ENCODE results near the gene THRA. TPM values are rescaled to one million over a fixed set of nuclear protein-coding genes. Genes with fewer than 3 reads are reported as not detected.

THRA gene
- total RNA-seq, 1 donor from 2014 or later = 37.0 TPM

GRCh38 chr17:40093005-40093579 lies 30.3 kb downstream of the THRA start:
- H3K27me3 Mint-ChIP-seq = no peaks in the 10 kb centered on the region
- no peak for DNase-seq (ENCODE audit: extremely low spot score, unreplicated experiment)
- no peak overlapping the region for H3K4me3 Mint-ChIP-seq
- TF ChIP-seq CTCF (conservative IDR thresholded peaks at IDR 0.05) = no peak
- no peaks in the 10 kb centered on the region for H3K9me3 Mint-ChIP-seq
- peaks cover 10% of the 10 kb centered on the region for H3K36me3 Mint-ChIP-seq
- no peak overlapping the region for H3K27ac Mint-ChIP-seq
- peaks cover 16% of the 10 kb centered on the region for H3K4me1 Mint-ChIP-seq (ENCODE audit: unreplicated experiment)

GRCh38 chr17:40093580-40094201 lies 30.9 kb downstream of the THRA start:
- H3K27me3 Mint-ChIP-seq = peaks cover 2% of the 10 kb centered on the region
- no peak overlapping the region for H3K4me3 Mint-ChIP-seq
- peaks cover 10% of the 10 kb centered on the region for H3K36me3 Mint-ChIP-seq
- peaks cover 22% of the 10 kb centered on the region for H3K4me1 Mint-ChIP-seq (ENCODE audit: unreplicated experiment)
- TF ChIP-seq CTCF (conservative IDR thresholded peaks at IDR 0.05) = no peak
- no peak for DNase-seq (ENCODE audit: extremely low spot score, unreplicated experiment)
- peak overlapping the region; percentile 41 for H3K27ac Mint-ChIP-seq
- no peaks in the 10 kb centered on the region for H3K9me3 Mint-ChIP-seq

GRCh38 chr17:40094874-40095273 lies 32.1 kb downstream of the THRA start:
- Mint-ChIP-seq H3K9me3 (no peaks in the 10 kb centered on the region), H3K27me3 (peaks cover 3% of the 10 kb centered on the region), H3K36me3 (peaks cover 7% of the 10 kb centered on the region), H3K4me1 (ENCODE audit: unreplicated experiment) (peaks cover 21% of the 10 kb centered on the region), H3K27ac (no peak overlapping the region), H3K4me3 (no peak overlapping the region)
- no peak for DNase-seq (ENCODE audit: extremely low spot score, unreplicated experiment)
- no peak for TF ChIP-seq CTCF (conservative IDR thresholded peaks at IDR 0.05)

GRCh38 chr17:40095351-40095943 lies 32.7 kb downstream of the THRA start:
- Mint-ChIP-seq H3K9me3 (no peaks in the 10 kb centered on the region), H3K4me3 (no peak overlapping the region), H3K27ac (no peak overlapping the region), H3K27me3 (peaks cover 3% of the 10 kb centered on the region), H3K36me3 (peaks cover 7% of the 10 kb centered on the region), H3K4me1 (ENCODE audit: unreplicated experiment) (peaks cover 20% of the 10 kb centered on the region)
- DNase-seq (ENCODE audit: extremely low spot score, unreplicated experiment) = no peak
- no peak for TF ChIP-seq CTCF (conservative IDR thresholded peaks at IDR 0.05)

GRCh38 chr17:40095944-40096791 lies 33.4 kb downstream of the THRA start:
- H3K4me3 Mint-ChIP-seq = peak overlapping the region; percentile 29
- H3K27ac Mint-ChIP-seq = no peak overlapping the region
- no peaks in the 10 kb centered on the region for H3K9me3 Mint-ChIP-seq
- TF ChIP-seq CTCF (conservative IDR thresholded peaks at IDR 0.05) = no peak
- peaks cover 27% of the 10 kb centered on the region for H3K4me1 Mint-ChIP-seq (ENCODE audit: unreplicated experiment)
- DNase-seq (ENCODE audit: extremely low spot score, unreplicated experiment) = no peak
- H3K36me3 Mint-ChIP-seq = peaks cover 7% of the 10 kb centered on the region
- peaks cover 3% of the 10 kb centered on the region for H3K27me3 Mint-ChIP-seq
